OCI-LY7 (cell line): Measurements from ENCODE around the gene TP53AIP1. TPM values are rescaled to one million over a fixed set of nuclear protein-coding genes. Genes with fewer than 3 reads are reported as not detected.

Source experiments
- BruUV-seq: library from RNA; stranded (reverse); fragments of 400-500 nt; replicated peaks from 2 replicates; lab custom pipeline; 2021; lab: Mats Ljungman, UMichigan
- CTCF ChIA-PET: fragments of 300-600 bp; sonication (Branson Sonifier 250); formaldehyde crosslinking; loops from one replicate; lab custom pipeline; 2022; ENCODE audit warnings: antibody characterized with exemption; ENCODE audit not compliant: unreplicated experiment; lab: Charles Lee
- POLR2A ChIA-PET: fragments of 300-600 bp; sonication (Branson Sonifier 250); formaldehyde crosslinking; loops from one replicate; lab custom pipeline; 2022; ENCODE audit warnings: antibody characterized with exemption; lab: Charles Lee
- DNase-seq: peaks from one replicate; pipeline ENCODE4 v3.0.0-alpha.2; 2015; ENCODE audit warnings: low spot score
- H2AFZ ChIP-seq: fragments of 200-600 bp; sonication (generic), shearing (Covaris generic); 2 replicates; pipeline ENCODE4 v1.6.1; 2014; ENCODE audit warnings: mild to moderate bottlenecking, antibody characterized with exemption, low read length, moderate library complexity
- H3K27ac ChIP-seq: fragments of 200-600 bp; sonication (generic); 2 replicates; pipeline ENCODE4 v1.5.1; 2014; ENCODE audit warnings: mixed run types, low read depth, mild to moderate bottlenecking, moderate library complexity, low read length, inconsistent platforms; ENCODE audit not compliant: poor library complexity, severe bottlenecking
- H3K36me3 ChIP-seq: fragments of 200-600 bp; sonication (generic); 2 replicates; pipeline ENCODE4 v1.6.1; 2014; ENCODE audit warnings: mild to moderate bottlenecking, antibody characterized with exemption, low read length, moderate library complexity, mixed read lengths; ENCODE audit not compliant: insufficient read depth
- H3K4me1 ChIP-seq: fragments of 200-600 bp; sonication (generic); 2 replicates; pipeline ENCODE4 v1.5.1; 2014; ENCODE audit warnings: mild to moderate bottlenecking, low read length; ENCODE audit not compliant: insufficient read depth, poor library complexity, severe bottlenecking
- H3K4me2 ChIP-seq: fragments of 200-600 bp; sonication (generic); 2 replicates; pipeline ENCODE4 v1.6.1; 2014; ENCODE audit warnings: mild to moderate bottlenecking, low read length
- H3K4me3 ChIP-seq: fragments of 200-600 bp; sonication (generic); 2 replicates; pipeline ENCODE4 v1.5.1; 2014; ENCODE audit warnings: mild to moderate bottlenecking, low read depth, low read length; ENCODE audit not compliant: poor library complexity, severe bottlenecking
- H3K79me2 ChIP-seq: fragments of 200-600 bp; sonication (generic); 2 replicates; pipeline ENCODE4 v1.6.1; 2016; ENCODE audit warnings: low read depth, mild to moderate bottlenecking, low read length, moderate library complexity, mixed read lengths; ENCODE audit not compliant: insufficient read depth
- H3K9me2 ChIP-seq: fragments of 200-600 bp; sonication (generic); 2 replicates; pipeline ENCODE4 v1.6.1; 2016; ENCODE audit warnings: mild to moderate bottlenecking, low read length, mixed read lengths; ENCODE audit not compliant: insufficient read depth
- H3K9me3 ChIP-seq: fragments of 200-600 bp; sonication (generic); 2 replicates; pipeline ENCODE4 v1.6.1; 2014; ENCODE audit warnings: mild to moderate bottlenecking, mixed run types, low read length, mixed read lengths
- H4K20me1 ChIP-seq: fragments of 200-600 bp; sonication (generic); 2 replicates; pipeline ENCODE4 v1.6.1; 2014; ENCODE audit warnings: mild to moderate bottlenecking, antibody characterized with exemption, low read length, moderate library complexity, mixed read lengths; ENCODE audit not compliant: insufficient read depth
- EZH2phosphoT487 ChIP-seq: fragments of 200-600 bp; sonication (generic); IDR thresholded peaks from 2 replicates; pipeline ENCODE4 v1.6.1; 2018; ENCODE audit warnings: low read depth, borderline replicate concordance, mild to moderate bottlenecking, mixed run types, antibody characterized with exemption, low read length, moderate library complexity, mixed read lengths
- intact Hi-C: fragments of 100-400 bp; cut with micrococcal nuclease; formaldehyde crosslinking; loops from one replicate; pipeline ENCODE4 v1.10.0; 2022; ENCODE audit not compliant: unreplicated experiment
- total RNA-seq, 2 experiments: library from RNA; depleted of rRNA in 1 of 2; stranded (reverse); fragments of >200 nt in 1 of 2; shearing (Covaris generic) in 1 of 2; gene quantifications; 2 replicates each; pipeline ENCODE4 v1.2.3, GENCODE V29; 2014 to 2022
- TF ChIP-seq, protein P1 (sequence below): fragments of 200-600 bp; sonication (generic); conservative IDR thresholded peaks from 2 replicates; pipeline ENCODE4 v1.5.1; 2014; ENCODE audit warnings: mild to moderate bottlenecking, antibody characterized with exemption, low read length, moderate library complexity, mixed read lengths

The TP53AIP1 gene
- total RNA-seq, 2 experiments from 2014 or later: not detected

DNA sequence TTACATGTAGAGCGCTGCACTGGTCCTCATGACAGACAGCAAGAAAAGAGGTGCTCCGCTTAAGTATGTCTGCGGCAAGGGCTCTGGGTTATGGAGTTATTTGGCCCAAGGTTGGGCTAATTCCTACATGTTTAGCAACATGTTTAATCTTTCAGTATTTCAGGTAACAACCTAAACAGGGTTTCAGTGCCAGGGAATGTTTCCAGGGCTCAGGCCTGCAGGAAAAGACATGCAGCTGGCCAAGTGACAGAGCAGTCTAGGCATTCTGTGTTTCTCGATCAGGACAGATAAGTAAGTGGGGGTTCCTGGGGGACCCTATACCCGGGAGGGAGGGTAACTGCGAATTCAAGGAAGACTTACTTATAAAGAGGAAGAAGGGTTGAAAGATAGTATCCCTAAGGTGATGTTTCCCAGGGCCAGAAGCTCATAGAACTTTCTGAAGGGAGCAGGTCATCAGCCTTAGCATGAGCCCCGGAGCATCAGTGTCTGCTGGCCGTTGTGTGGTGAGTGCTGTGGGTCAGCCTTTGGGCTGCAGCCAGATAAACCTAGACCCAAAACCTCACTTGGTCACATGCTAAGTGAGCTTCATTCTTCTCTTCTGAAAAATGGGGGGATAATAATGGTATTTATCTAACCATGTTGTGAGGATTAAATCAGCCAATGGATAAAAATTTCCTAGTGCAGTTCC lies 33.1 kb downstream of the TP53AIP1 start:
- no TSS peak for BruUV-seq
- TF ChIP-seq, protein P1, sequence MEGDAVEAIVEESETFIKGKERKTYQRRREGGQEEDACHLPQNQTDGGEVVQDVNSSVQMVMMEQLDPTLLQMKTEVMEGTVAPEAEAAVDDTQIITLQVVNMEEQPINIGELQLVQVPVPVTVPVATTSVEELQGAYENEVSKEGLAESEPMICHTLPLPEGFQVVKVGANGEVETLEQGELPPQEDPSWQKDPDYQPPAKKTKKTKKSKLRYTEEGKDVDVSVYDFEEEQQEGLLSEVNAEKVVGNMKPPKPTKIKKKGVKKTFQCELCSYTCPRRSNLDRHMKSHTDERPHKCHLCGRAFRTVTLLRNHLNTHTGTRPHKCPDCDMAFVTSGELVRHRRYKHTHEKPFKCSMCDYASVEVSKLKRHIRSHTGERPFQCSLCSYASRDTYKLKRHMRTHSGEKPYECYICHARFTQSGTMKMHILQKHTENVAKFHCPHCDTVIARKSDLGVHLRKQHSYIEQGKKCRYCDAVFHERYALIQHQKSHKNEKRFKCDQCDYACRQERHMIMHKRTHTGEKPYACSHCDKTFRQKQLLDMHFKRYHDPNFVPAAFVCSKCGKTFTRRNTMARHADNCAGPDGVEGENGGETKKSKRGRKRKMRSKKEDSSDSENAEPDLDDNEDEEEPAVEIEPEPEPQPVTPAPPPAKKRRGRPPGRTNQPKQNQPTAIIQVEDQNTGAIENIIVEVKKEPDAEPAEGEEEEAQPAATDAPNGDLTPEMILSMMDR: no peak
- TF ChIP-seq EZH2phosphoT487: no peak
- DNase-seq: no peak
- H3K9me3 ChIP-seq: no peaks in the 10 kb centered on the region
- no peak overlapping the region for H2AFZ ChIP-seq
- H3K4me1 ChIP-seq: no peaks in the 10 kb centered on the region
- no peak overlapping the region for H3K27ac ChIP-seq
- no peak overlapping the region for H3K4me3 ChIP-seq
- H3K36me3 ChIP-seq: no peaks in the 10 kb centered on the region
- no peaks in the 10 kb centered on the region for H4K20me1 ChIP-seq
- H3K9me2 ChIP-seq: no peaks in the 10 kb centered on the region
- no peaks in the 10 kb centered on the region for H3K79me2 ChIP-seq
- H3K4me2 ChIP-seq: no peak overlapping the region
- CTCF ChIA-PET: interaction anchor here (0.8 kb wide), 1 partner anchor 18 kb away, joined by 3 read pairs; no protein-coding TSS in a partner anchor
- POLR2A ChIA-PET: interaction anchor here (1.0 kb wide), 1 partner anchor 44 kb away, joined by 3 read pairs; no protein-coding TSS in a partner anchor
- intact Hi-C loops: no loop called here

DNA sequence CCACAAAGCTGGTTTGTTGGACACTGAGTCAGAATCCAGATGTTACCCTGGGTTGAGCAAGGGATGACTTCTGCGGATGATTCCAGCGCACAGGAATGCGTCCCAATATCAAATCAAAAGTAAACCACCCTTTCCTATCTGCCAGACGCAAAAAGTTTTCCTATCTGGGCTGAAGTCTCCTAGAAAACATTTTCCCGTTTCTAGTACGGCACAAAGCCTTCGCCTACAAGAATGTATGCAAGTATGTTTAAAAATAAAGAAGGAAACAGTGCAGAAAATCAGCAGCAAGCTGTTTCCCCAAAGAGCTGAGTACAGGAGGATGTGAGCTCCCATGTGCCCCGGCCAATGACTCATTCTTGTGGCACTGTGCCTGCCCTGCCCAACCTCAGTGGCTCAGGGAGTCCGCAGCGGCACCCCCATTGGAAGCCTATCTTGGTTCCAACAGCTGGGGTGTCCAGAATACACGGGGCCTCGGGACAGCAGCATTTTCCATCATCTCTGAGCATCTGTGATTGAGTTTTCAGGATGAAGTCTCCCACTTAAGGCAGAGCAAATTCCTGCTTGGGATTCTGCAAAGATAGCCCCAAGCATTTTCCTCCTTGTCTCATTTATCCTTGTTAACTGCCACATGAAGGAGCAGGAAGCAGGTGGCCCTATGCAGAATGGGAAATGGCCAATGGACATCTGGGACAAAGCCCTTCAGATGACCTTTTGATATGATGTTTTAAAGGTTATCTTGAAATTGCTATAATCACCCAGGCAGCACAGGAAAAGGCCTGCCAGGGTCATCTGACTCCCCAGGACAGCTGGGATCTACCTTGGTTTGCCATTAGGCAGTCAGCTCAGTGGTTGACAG lies 34.1 kb downstream of the TP53AIP1 start:
- Histone ChIP-seq H3K4me3 (no peak overlapping the region), H3K9me2 (no peaks in the 10 kb centered on the region), H4K20me1 (no peaks in the 10 kb centered on the region), H3K9me3 (no peaks in the 10 kb centered on the region), H3K4me1 (no peaks in the 10 kb centered on the region), H3K79me2 (no peaks in the 10 kb centered on the region), H3K4me2 (no peak overlapping the region), H2AFZ (no peak overlapping the region), H3K27ac (no peak overlapping the region), H3K36me3 (no peaks in the 10 kb centered on the region)
- intact Hi-C loops: no loop called here
- BruUV-seq: no TSS peak
- no peak for DNase-seq
- TF ChIP-seq, protein P1: no peak
- TF ChIP-seq EZH2phosphoT487: no peak
- ChIA-PET CTCF (no interaction called here), POLR2A (no interaction called here)
